Activated naive CD4-positive, alpha-beta T cell treated with anti-CD3 and anti-CD28 coated beads for 36 hours (primary cell): ENCODE results near the gene HAGHL. TPM values are rescaled to one million over a fixed set of nuclear protein-coding genes. Genes with fewer than 3 reads are reported as not detected.

Experiments used
- CTCF ChIA-PET: fragments of 350-600 bp; sonication (Branson Sonifier 250); formaldehyde crosslinking; loops from one replicate; lab custom pipeline; 2021; ENCODE audit warnings: antibody characterized with exemption; lab: Charles Lee
- DNase-seq: peaks from one replicate; pipeline ENCODE4 v3.0.0-alpha.2; 2020
- H3K27ac Mint-ChIP-seq: one replicate; pipeline ENCODE4 v1.8.0; 2021; ENCODE audit warnings: mild to moderate bottlenecking, mixed read lengths
- H3K27me3 Mint-ChIP-seq: one replicate; pipeline ENCODE4 v1.8.0; 2021; ENCODE audit warnings: low read depth, mixed read lengths
- H3K36me3 Mint-ChIP-seq: one replicate; pipeline ENCODE4 v1.8.0; 2021; ENCODE audit warnings: low read depth, mixed read lengths
- H3K4me1 Mint-ChIP-seq: one replicate; pipeline ENCODE4 v1.8.0; 2021; ENCODE audit warnings: low read depth, mixed read lengths
- H3K4me3 Mint-ChIP-seq: one replicate; pipeline ENCODE4 v1.8.0; 2021; ENCODE audit warnings: mild to moderate bottlenecking, moderate library complexity, mixed read lengths
- H3K9me3 Mint-ChIP-seq: one replicate; pipeline ENCODE4 v1.8.0; 2021; ENCODE audit warnings: mixed read lengths
- intact Hi-C: fragments of 100-400 bp; cut with micrococcal nuclease; formaldehyde crosslinking; loops from one replicate; pipeline ENCODE4 v1.15.1; 2023
- total RNA-seq, 2 experiments: library from RNA; stranded (reverse); gene quantifications; one replicate each; pipeline ENCODE4 v1.2.3, GENCODE V29; 2021

Gene HAGHL
- total RNA-seq, 2 experiments from 2014 or later: 6.5 to 7.7 TPM

DNA sequence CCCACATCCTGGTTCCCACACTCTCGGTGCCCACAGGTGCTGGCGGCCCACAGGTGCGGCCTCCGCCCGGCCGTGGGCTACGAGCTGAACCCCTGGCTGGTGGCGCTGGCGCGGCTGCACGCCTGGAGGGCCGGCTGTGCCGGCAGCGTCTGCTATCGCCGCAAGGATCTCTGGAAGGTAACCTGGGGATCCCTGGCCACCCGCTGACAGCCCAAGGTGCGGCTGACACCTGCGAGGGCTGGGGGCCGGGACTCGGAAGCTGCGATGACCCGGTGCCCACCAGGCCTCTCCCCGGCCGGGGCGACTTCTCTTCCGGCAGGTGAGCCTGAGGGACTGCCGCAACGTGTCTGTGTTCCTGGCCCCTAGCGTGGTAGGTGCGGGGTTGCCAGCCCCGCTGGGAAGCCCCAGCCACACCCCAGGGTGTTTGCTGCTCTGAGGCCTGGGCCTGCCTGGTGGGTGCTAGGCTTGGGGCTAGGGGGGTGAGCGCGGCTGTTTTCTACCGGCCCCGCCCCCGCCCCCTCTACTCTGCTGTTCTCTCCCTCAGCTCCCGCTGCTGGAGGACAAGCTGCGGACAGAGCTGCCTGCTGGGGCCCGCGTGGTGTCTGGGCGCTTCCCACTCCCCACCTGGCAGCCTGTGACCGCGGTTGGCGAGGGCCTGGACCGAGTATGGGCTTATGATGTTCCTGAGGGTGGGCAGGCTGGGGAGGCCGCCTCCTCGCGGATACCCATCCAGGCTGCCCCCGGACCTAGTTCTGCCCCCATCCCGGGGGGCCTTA, 5.0 kb upstream of the HAGHL start:
- H3K27me3 Mint-ChIP-seq: no peaks in the 10 kb centered on the region
- H3K27ac Mint-ChIP-seq: no peak overlapping the region
- DNase-seq: no peak
- intact Hi-C loops: loop anchor here (2.0 to 5.0 kb wide), 2 partner anchors 19 to 40 kb away; partner anchors contain the start of genes CIAO3, JMJD8 and STUB1
- no peaks in the 10 kb centered on the region for H3K9me3 Mint-ChIP-seq
- peak overlapping the region; percentile 49 for H3K4me3 Mint-ChIP-seq
- H3K36me3 Mint-ChIP-seq: no peaks in the 10 kb centered on the region
- CTCF ChIA-PET: interaction anchor here (1.0 to 3.7 kb wide), 3 partner anchors 10 to 19 kb away, joined by 3 to 25 read pairs (median 13); partner anchors contain the start of gene CIAO3
- H3K4me1 Mint-ChIP-seq: peaks cover 17% of the 10 kb centered on the region

- Mint-ChIP-seq H3K36me3 (no peaks in the 10 kb centered on the region), H3K27ac (no peak overlapping the region), H3K4me1 (peaks cover 17% of the 10 kb centered on the region), H3K27me3 (no peaks in the 10 kb centered on the region), H3K4me3 (peak overlapping the region; percentile 49), H3K9me3 (no peaks in the 10 kb centered on the region)
- intact Hi-C loops: loop anchor here (5.0 kb wide), 1 partner anchor 41 kb away; the partner anchor contains the start of genes JMJD8 and STUB1
- DNase-seq: no peak
- CTCF ChIA-PET: interaction anchor here (1.0 to 3.7 kb wide), 3 partner anchors 11 to 18 kb away, joined by 3 to 25 read pairs (median 5); partner anchors contain the start of gene CIAO3
Measured at GRCh38 chr16:722835-723633, 3.9 kb upstream of the HAGHL start.

DNA sequence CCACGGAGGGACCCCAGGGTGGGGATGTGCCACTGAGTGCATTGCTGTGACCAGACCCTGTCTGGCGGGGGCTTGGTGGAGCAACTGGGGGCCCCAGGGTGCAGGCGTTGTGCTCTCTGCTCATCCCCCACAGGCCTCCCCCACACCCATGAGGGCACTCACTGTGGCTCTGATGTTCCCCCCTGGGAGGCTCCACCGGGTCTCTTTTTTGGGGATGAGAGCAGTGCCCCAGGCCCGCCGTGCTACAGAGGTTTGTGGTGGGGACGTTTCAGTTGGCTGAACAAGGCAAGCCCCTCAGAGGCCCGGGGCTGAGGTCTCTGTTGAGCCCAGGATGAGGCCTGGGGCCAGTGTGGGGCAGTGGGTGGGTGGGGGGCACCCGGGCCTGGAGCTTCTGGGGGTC, 3.2 kb upstream of the HAGHL start:
- H3K4me3 Mint-ChIP-seq: no peak overlapping the region
- no peak for DNase-seq
- H3K27me3 Mint-ChIP-seq: no peaks in the 10 kb centered on the region
- no peak overlapping the region for H3K27ac Mint-ChIP-seq
- CTCF ChIA-PET: interaction anchor here (1.6 kb wide), 1 partner anchor 11 kb away, joined by 5 read pairs; no protein-coding TSS in a partner anchor
- H3K9me3 Mint-ChIP-seq: no peaks in the 10 kb centered on the region
- peaks cover 17% of the 10 kb centered on the region for H3K4me1 Mint-ChIP-seq
- intact Hi-C loops: loop anchor here (5.0 kb wide), 1 partner anchor 41 kb away; the partner anchor contains the start of genes JMJD8 and STUB1
- no peaks in the 10 kb centered on the region for H3K36me3 Mint-ChIP-seq

DNA sequence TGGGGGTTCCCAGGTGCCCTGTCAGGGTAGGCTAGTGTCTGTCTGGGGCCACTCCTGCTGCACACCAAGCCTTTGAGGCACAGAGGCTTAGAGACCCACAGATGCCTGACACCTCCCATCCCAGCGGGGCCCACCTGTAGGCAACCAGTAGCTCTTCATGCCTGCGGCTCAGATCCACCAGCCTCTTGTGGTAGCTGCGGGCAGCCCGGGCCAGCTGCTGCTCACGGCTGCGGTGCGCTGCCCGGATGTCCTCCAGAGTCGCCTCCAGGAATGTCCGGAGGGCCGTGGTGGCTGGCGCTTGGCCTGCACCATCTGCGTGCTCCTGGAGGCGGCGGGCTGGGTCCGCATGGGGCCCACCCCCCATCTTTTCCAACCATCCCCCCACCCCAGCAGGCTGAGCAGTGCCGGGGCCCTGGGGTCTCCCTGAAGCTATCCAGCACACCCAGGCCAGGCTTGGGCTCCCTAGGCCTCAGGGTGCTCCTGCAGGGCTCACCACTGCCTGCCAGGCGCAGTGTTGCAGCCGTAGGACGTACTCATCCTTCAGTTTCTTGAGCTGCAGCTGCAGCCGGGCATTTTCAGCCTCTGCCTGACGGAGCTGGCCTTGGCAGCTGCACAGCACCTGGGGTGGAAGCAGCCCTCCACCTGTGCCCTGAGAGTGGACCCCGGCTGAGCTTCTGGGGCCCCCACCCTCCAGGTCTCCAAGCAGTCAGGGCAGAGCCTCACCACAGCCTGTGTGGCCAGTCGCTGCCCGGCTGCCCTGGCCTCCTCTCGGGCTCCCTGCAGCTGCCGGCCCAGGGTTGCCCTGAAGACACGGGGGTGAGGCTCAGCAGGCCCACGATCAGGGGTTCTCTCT, 2.5 kb upstream of the HAGHL start:
- Mint-ChIP-seq H3K9me3 (no peaks in the 10 kb centered on the region), H3K27ac (no peak overlapping the region), H3K27me3 (no peaks in the 10 kb centered on the region), H3K36me3 (no peaks in the 10 kb centered on the region), H3K4me3 (no peak overlapping the region), H3K4me1 (peaks cover 13% of the 10 kb centered on the region)
- intact Hi-C loops: loop anchor here (5.0 kb wide), 1 partner anchor 42 kb away; the partner anchor contains the start of genes JMJD8 and STUB1
- no peak for DNase-seq
- CTCF ChIA-PET: interaction anchor here (0.5 to 2.5 kb wide), 5 partner anchors 8 to 596 kb away, joined by 3 to 14 read pairs (median 5); partner anchors contain the start of gene CIAO3

DNA sequence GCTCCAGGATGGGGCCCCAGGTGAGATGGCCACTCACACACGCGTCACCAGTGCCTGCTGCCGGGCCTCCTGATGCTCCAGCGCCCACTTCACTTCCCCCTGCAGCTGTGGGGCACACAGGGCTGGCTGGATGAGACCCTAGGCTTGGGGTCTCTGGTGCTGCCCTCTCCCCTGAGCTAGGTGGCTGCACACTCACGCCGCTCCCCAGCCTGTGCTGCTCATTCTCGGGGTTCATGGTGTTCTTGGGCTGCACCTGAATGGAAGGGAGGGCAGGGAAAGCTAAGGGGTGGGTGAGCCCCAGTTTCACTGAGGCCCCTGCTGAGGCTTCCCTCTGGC, 1.9 kb upstream of the HAGHL start:
- peaks cover 8% of the 10 kb centered on the region for H3K4me1 Mint-ChIP-seq
- H3K27ac Mint-ChIP-seq: no peak overlapping the region
- intact Hi-C loops: no loop called here
- no peaks in the 10 kb centered on the region for H3K27me3 Mint-ChIP-seq
- H3K9me3 Mint-ChIP-seq: no peaks in the 10 kb centered on the region
- CTCF ChIA-PET: interaction anchor here (0.5 to 2.5 kb wide), 4 partner anchors 10 to 596 kb away, joined by 3 to 14 read pairs (median 6); partner anchors contain the start of gene CIAO3
- H3K36me3 Mint-ChIP-seq: no peaks in the 10 kb centered on the region
- H3K4me3 Mint-ChIP-seq: no peak overlapping the region
- DNase-seq: no peak

- intact Hi-C loops: no loop called here
- Mint-ChIP-seq H3K27me3 (no peaks in the 10 kb centered on the region), H3K4me3 (peak overlapping the region; percentile 12), H3K27ac (no peak overlapping the region), H3K4me1 (peaks cover 4% of the 10 kb centered on the region), H3K36me3 (no peaks in the 10 kb centered on the region), H3K9me3 (no peaks in the 10 kb centered on the region)
- CTCF ChIA-PET: interaction anchor here (0.8 to 2.5 kb wide), 3 partner anchors 9 to 16 kb away, joined by 3 to 14 read pairs (median 6); partner anchors contain the start of gene CIAO3
- no peak for DNase-seq
Measured at GRCh38 chr16:725463-726187, 1.3 kb upstream of the HAGHL start.

DNA sequence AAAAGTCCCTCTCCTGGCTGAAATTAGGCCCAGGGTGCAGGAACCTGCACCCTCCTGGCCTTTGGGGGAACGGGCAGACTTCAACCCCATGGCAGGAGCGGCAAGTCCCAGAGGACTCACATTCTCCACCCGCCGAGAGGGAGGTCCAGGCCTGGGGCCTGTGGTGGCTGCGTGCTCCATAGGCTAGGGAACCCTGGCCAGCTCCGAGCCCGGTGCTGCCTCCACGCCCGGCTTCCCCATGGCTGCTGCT, 793 bp upstream of the HAGHL start:
- H3K36me3 Mint-ChIP-seq: no peaks in the 10 kb centered on the region
- intact Hi-C loops: no loop called here
- no peak overlapping the region for H3K27ac Mint-ChIP-seq

GRCh38 chr16:727291-727977, 528 bp downstream of the HAGHL start:
- DNase-seq: peak; percentile 37
- Mint-ChIP-seq H3K36me3 (no peaks in the 10 kb centered on the region), H3K9me3 (no peaks in the 10 kb centered on the region), H3K4me3 (peak overlapping the region; percentile 57), H3K27ac (no peak overlapping the region), H3K4me1 (peaks cover 4% of the 10 kb centered on the region), H3K27me3 (no peaks in the 10 kb centered on the region)
- intact Hi-C loops: no loop called here
- CTCF ChIA-PET: interaction anchor here (1.2 to 1.5 kb wide), 2 partner anchors 8 to 14 kb away, joined by 3 read pairs; no protein-coding TSS in a partner anchor

More for the DNA sequence above, 793 bp upstream of the HAGHL start:
- Mint-ChIP-seq H3K9me3 (no peaks in the 10 kb centered on the region), H3K4me3 (peak overlapping the region; percentile 64), H3K4me1 (peaks cover 4% of the 10 kb centered on the region), H3K27me3 (no peaks in the 10 kb centered on the region)
- CTCF ChIA-PET: interaction anchor here (0.8 to 2.5 kb wide), 3 partner anchors 10 to 16 kb away, joined by 3 to 14 read pairs (median 3); no protein-coding TSS in a partner anchor
- DNase-seq: no peak

DNA sequence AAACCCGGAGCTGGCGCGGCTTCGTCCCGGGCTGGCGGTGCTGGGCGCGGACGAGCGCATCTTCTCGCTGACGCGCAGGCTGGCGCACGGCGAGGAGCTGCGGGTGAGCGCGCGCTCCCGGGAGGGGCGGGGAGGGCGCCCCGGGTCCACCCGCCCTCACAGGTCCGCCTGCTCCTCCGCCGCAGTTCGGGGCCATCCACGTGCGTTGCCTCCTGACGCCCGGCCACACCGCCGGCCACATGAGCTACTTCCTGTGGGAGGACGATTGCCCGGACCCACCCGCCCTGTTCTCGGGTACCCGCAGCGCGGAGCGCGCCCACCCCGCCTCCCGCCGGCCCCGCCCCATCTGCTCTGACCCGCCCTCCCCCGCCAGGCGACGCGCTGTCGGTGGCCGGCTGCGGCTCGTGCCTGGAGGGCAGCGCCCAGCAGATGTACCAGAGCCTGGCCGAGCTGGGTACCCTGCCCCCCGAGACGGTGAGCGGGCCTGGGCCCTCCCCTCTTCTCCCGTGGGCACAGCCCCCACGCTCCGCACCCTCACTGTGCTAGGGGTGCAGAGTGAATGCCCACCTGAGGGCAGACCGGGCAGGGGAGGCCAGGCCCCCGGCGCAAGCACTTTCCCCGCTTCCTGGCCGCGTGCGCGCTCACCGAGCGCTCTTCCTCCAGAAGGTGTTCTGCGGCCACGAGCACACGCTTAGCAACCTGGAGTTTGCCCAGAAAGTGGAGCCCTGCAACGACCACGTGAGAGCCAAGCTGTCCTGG, 1.4 kb downstream of the HAGHL start:
- DNase-seq: peak; percentile 48
- no peak overlapping the region for H3K27ac Mint-ChIP-seq
- intact Hi-C loops: no loop called here
- CTCF ChIA-PET: no interaction called here
- H3K4me3 Mint-ChIP-seq: peak overlapping the region; percentile 42
- H3K4me1 Mint-ChIP-seq: peaks cover 4% of the 10 kb centered on the region
- no peaks in the 10 kb centered on the region for H3K9me3 Mint-ChIP-seq
- no peaks in the 10 kb centered on the region for H3K27me3 Mint-ChIP-seq
- H3K36me3 Mint-ChIP-seq: peaks cover 2% of the 10 kb centered on the region
